Hair follicular keratinocyte (primary cell): Measurements from ENCODE around the gene PLPPR2. TPM values are rescaled to one million over a fixed set of nuclear protein-coding genes. Genes with fewer than 3 reads are reported as not detected.

ENCODE experiments used
- total RNA-seq: library from RNA; depleted of rRNA; stranded (reverse); fragments of >200 nt; gene quantifications from 2 replicates; pipeline ENCODE4 v1.2.3, GENCODE V29; 2015

The PLPPR2 gene
- 11.5 and 15.8 TPM in 2 replicates for total RNA-seq

DNA sequence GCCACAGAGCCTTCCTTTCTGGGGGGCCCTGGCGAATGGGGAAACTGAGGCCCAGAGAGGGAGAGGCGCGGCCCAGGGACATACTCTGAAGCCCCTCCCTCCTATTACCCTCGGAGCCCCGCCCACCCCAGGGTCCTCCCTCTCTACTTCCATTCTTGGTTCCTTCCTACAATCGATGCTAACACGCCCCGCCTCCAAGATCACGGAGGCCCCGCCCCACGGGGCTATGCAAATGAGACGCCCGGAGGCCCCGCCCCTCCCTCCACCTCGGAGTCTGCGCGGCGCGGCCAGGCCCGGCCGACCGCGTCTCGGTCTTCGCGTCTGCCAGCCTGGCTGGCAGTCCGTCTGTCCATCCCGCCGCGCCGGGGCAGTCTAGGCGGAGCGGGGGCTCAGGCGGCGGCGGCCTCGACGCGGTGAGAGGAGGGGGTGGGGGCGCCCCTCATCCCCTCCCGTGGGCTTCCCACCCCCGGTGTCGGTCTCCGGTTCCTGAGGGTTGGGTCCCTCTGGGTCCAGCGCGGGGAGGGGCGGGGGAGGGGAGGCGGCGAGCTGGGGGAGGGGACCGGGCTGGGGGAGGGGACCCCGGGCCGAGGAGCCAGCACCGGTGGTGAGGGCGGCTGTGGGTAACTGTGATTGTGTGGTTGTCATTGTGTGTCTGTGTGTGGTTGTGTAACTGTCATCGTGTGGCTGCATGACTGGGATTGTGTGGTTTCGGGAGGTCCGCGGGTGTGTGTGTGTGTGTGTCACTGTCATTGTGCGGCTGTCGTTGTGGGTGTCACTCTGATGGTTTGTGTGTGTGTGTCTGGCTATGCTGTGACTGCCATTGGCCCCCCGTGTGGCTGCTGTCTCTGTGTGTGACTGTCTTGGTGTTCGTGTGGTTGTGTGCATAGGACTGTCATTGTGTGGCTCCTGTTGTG, at the start of gene PLPPR2:
Gene PLPPR2, plus strand, starts transcription at position 273 of the 914 bp plus-strand sequence. CDS start 2,242 bp downstream, outside the sequence.

GRCh38 chr19:11339254-11340098, 15.8 kb upstream of the PLPPR2 start, which contains the start of gene RAB3D:
RAB3D (minus strand) TSS chr19:11339657; CDS start chr19:11337399, 2,258 bp downstream.

DNA sequence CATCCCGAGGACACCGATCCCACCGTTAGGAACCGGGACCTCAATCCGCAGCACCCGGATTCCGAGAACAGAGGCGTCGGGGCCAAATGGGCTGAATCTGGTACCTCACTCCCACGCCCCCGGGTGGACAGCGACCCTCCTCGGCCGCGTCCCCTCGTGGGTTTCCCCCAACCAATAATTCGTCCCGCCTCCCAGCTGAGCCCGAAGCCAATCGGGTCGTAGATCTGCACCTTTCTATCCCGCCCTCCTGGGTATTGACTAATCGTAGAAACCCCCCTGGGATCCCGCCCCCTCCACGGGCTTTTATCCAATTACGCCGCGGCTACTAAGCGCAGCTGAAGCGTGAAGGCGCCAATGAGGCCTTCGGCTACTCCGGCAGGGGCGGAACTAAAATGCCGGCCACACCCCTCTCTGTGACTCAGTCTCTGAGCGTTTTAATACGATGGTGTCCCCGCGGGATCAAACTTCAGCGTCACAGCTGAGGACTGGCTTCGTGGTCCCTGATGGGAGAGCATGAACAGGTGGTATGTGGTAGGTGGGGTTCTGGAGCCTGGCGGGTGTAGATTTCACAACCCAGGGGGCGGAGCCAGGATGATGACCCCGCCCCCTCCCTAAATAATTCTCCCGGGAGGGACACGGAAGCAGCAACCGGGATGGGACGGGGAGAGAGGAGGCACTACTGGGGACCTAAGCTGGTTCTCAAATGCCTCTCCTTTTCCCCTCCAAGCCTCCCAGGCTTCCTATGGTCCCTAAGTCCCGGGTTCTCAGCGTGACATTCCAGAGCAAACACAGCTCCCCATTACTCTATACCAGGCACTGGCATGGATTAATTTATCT, 8.9 kb upstream of the PLPPR2 start, which contains the start of the genes CCDC159 and TMEM205:
Gene CCDC159, plus strand, starts transcription at position 416 of the 837 bp plus-strand sequence. Its CDS starts 88 bp downstream, at position 504.
Gene TMEM205, minus strand, starts transcription at position 165 of the 837 bp plus-strand sequence. CDS start 649 bp downstream, outside the sequence.

GRCh38 chr19:11374433-11375142, 19.4 kb downstream of the PLPPR2 start, which contains the start of gene SWSAP1:
SWSAP1 (plus strand) TSS chr19:11374666; CDS start chr19:11374681, 15 bp downstream.

Other genes with a start within 250 kb of the PLPPR2 start
- gene SPC24, start 199.7 kb upstream of the PLPPR2 start, total RNA-seq, result 14.7 and 43.4 TPM in 2 replicates
- 15.2 and 19.4 TPM in 2 replicates for gene KANK2, start 157.9 kb upstream of the PLPPR2 start, total RNA-seq
- gene ANGPTL8, start 115.8 kb upstream of the PLPPR2 start, total RNA-seq, result not detected in 2 replicates
- 30.8 and 61.5 TPM in 2 replicates for gene DOCK6, start 92.9 kb upstream of the PLPPR2 start, total RNA-seq
- gene TSPAN16, start 59.3 kb upstream of the PLPPR2 start, total RNA-seq, result not detected in 2 replicates
- 42.8 and 59.5 TPM in 2 replicates for gene RAB3D, start 15.8 kb upstream of the PLPPR2 start, total RNA-seq
- 202 and 213 TPM in 2 replicates for gene TMEM205, start 9.2 kb upstream of the PLPPR2 start, total RNA-seq
- gene CCDC159, start 8.9 kb upstream of the PLPPR2 start, total RNA-seq, result 3.4 and 5.3 TPM in 2 replicates
- 2.7 and 3.9 TPM in 2 replicates for gene SWSAP1, start 19.2 kb downstream of the PLPPR2 start, total RNA-seq
- 3.4 and 5.0 TPM in 2 replicates for gene EPOR, start 28.9 kb downstream of the PLPPR2 start, total RNA-seq
- not detected in 2 replicates for gene RGL3, start 63.9 kb downstream of the PLPPR2 start, total RNA-seq
- not detected in 2 replicates for gene ODAD3, start 79.7 kb downstream of the PLPPR2 start, total RNA-seq
- 157 and 216 TPM in 2 replicates for gene PRKCSH, start 80.2 kb downstream of the PLPPR2 start, total RNA-seq
- gene ELAVL3, start 125.6 kb downstream of the PLPPR2 start, total RNA-seq, result 0.70 TPM in 1 of 2 replicates, not detected in the other
- 6.7 and 8.4 TPM in 2 replicates for gene ZNF653, start 150.4 kb downstream of the PLPPR2 start, total RNA-seq
- gene ECSIT, start 173.7 kb downstream of the PLPPR2 start, total RNA-seq, result 54.9 and 71.0 TPM in 2 replicates
- gene CNN1, start 183.4 kb downstream of the PLPPR2 start, total RNA-seq, result not detected in 2 replicates
- 45.7 and 54.3 TPM in 2 replicates for gene ELOF1, start 203.8 kb downstream of the PLPPR2 start, total RNA-seq
- 20.6 and 32.1 TPM in 2 replicates for gene ACP5, start 222.2 kb downstream of the PLPPR2 start, total RNA-seq
- 7.4 and 8.3 TPM in 2 replicates for gene ZNF627, start 242.1 kb downstream of the PLPPR2 start, total RNA-seq